HG03280 (cell line): ENCODE data around the gene MARCHF10.

ENCODE experiments used
- ATAC-seq: cut with Tn5 transposase; IDR thresholded peaks from one replicate; pipeline ENCODE4 v1.9.1; 2021; ENCODE audit warnings: mild to moderate bottlenecking, moderate library complexity; ENCODE audit not compliant: unreplicated experiment

MARCHF10 gene

GRCh38 chr17:62681061-62681938 is 126.8 kb downstream of the MARCHF10 start:
- no peak for ATAC-seq

DNA sequence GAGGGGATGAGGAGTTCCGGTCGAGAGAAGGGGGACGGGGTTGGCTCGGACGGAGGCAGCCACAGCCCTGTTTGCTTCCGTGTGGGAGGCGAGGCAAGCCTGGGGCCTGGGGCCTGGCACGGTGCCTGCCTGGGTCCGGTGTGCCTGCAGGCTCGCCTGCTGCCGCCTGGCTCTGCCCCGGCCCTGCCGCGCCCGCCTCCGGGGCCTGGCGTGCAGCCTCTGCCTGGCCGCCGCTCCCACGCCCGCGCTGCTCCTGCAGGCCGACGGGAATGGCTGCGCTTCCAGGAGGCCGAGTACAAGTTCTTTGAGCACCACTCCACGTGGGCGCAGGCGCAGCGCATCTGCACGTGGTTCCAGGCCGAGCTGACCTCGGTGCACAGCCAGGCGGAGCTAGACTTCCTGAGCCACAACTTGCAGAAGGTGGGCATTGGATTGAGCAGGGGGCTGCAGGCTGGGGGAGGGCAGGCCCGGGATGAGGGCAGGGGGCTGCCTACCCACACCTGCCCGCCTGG is 127.5 kb downstream of the MARCHF10 start:
- no peak for ATAC-seq

DNA sequence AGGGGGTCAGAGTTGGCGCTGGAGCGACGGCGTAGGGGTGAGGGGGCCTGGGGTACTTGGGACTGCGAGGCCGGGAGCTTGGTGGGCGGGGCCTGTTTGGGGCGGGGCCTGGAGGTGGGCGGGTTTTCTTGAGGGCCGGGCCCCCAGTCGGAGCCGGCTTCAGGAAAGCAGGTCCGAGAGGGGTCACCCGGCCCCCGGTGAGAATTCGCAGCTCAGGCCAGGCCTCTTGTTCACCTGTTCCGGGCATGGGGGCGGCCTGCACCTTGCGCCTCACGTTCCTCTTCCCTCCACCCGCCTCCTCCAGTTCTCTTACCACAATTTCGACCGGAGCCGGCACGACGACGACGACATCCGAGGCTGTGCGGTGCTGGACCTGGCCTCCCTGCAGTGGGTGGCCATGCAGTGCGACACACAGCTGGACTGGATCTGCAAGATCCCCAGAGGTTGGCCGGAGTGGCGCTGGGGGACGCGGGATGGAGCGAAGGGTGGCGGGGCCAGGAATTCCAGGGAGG is 128.2 kb downstream of the MARCHF10 start:
- no peak for ATAC-seq

DNA sequence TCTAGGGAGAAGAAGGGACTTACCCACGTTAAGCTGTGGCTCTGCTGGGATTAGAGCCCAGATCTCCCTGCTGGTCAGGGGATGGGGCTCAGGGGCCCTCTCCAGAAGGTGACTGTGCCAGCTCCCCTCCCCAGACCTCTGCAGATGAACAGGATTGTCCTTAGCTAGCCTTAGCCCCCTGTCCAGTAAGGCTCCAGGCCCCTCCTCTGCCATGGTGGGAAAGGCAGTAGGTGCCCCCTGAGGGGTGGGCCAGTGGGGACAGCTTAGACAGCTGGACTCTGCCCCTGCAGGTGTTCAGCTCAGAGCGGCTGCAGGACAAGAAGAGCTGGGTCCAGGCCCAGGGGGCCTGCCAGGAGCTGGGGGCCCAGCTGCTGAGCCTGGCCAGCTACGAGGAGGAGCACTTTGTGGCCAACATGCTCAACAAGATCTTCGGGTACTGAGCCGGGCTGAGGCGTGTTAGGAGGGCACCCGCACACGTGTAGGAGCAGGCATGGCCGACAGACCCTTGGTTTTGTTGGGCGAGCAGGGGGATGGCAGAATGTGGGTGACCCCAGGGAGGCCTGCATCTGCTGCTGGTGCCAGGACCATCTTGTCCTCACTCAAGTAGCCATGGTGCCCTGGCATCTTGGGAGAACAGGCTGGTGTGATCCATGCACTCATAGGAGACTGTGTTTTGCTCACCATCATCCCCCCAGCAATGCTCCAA is 129.7 kb downstream of the MARCHF10 start:
- ATAC-seq = no peak

GRCh38 chr17:62676952-62677596 is 131.0 kb downstream of the MARCHF10 start:
- no peak for ATAC-seq

DNA sequence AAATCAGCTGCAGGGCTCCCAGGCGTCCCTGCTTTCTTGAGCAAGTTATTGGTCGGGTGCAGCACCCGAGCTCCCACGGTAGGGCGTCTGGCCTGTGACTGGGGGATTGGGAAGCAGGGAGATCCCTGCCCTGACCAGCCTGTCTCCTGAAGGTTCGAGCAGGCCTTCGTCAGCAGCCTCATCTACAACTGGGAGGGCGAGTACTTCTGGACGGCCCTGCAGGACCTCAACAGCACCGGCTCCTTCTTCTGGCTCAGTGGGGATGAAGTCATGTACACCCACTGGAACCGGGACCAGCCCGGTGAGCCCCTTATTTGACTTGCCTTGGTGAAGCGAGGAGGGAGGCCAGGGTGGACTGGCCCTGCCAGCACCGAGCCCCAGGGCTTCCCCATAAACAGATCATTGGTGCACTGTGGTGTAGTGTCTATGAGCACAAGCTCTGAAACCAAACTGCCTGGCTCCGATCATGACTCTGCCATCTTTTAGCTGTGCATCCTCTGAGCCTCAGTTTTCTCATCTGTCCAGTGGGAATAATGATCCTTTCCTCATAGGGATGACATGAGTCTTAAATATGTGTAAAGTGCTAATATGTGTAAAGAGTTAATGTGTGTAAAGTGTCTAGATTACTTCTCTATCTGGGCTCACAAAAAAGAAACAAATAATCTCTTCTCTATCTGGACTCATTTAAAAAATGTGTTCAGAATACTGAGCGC is 131.7 kb downstream of the MARCHF10 start:
- ATAC-seq = no peak

- no peak for ATAC-seq
These were observed 132.4 kb downstream of the MARCHF10 start for GRCh38 chr17:62675701-62676100.

DNA sequence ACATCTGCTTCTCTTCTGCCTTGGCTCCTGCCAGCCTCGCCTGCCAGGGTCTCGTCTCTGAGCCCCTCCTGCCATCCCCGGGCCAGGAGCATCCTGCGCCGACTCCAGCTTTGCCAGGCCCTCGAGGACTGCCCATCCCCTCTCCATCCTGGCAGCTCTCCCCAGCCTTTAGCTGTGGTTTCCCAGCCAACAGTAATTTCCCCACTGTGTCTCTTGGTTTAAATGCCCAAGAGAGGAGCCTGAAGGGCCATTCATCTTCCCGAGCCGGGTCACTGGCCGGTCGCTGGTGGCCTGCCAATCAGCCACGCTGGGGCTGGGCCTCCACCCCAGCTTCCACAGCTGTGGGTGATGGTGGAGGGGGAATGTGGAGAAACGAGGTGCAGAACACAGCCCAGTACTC is 132.9 kb downstream of the MARCHF10 start:
- no peak for ATAC-seq

DNA sequence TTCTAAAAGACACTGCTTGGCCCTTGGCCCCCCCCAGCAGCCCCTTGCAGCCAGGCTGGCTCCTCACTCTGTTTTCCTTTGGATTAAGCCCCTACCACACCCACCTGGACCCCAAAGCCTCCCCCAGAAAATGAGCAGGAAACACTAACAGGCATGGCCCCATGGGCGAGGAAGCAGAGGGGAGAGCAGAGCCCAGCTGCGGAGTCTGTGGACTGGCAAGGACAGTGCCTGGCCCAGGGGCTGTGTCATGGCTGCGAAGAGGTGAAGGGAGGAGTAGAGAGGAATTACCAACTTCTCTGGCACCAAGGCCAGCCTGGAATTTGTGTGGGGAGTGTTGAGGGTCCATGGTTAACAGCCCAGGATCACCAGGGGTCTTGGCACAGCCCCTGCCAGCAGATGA is 133.3 kb downstream of the MARCHF10 start:
- ATAC-seq = no peak

GRCh38 chr17:62674363-62674739 is 133.8 kb downstream of the MARCHF10 start:
- no peak for ATAC-seq

DNA sequence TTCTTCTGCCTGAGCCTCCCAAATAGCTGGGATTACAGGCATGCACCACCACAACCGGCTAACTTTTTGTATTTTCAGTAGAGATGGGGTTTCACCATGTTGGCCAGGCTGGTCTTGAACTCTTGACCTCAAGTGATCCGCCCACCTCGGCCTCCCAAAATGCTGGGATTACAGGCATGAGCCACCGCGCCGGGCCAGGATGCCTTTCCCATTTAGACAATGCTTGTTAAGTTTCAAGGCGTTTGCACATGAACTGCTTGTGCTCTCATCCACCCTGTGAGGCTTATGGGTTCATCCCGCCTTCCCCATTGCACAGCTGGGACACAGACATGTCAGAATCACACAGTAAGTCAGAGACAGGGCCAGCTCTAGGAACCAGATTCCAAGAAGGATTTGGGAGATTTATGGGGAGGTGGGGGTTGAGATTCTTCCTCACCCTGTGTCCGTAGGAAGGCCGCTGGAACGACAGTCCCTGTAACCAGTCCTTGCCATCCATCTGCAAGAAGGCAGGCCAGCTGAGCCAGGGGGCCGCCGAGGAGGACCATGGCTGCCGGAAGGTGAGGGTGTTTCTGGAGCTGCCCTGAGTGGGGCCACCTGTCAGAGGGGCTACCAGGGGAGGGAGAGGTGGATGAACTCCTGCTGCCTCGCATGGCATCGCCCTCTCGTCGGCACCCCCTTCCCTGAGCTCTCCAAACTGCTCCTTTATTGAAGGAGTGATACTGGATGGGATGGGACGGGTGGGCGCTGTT is 134.3 kb downstream of the MARCHF10 start:
- no peak for ATAC-seq

- ATAC-seq = no peak
These were observed 135.2 kb downstream of the MARCHF10 start for GRCh38 chr17:62672957-62673356.

GRCh38 chr17:62671553-62671952 is 136.6 kb downstream of the MARCHF10 start:
- no peak for ATAC-seq

DNA sequence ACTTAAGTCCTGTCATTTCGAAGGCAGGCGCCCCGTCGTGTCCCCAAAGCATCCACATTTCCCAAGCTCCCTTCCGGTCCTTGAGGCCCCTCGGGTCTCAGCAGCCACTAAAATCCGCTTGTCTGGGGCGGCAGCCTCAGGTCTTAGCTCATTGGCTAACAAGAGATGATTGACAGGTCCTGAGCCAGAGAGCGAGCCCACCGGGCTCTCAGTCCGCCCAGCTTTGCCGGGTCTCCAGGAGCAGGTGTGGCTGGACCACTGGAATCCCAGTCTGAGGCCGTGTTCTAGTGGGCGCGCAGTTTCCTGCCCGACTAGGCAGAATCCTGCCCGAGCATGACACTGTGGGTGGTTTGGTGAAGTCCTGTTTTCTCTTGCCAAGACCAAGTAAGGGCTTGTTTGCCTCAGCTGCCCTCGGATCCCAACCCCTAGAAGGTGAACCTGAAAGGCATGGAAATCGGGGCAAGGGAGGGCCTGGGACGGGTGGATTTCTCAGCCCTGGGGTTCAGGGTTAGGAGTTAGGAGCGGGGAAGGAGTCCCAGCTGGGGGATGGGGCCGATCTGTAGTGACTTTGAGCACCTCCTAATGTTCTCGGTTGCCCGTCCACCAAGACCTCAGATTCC is 137.8 kb downstream of the MARCHF10 start:
- ATAC-seq = no peak

DNA sequence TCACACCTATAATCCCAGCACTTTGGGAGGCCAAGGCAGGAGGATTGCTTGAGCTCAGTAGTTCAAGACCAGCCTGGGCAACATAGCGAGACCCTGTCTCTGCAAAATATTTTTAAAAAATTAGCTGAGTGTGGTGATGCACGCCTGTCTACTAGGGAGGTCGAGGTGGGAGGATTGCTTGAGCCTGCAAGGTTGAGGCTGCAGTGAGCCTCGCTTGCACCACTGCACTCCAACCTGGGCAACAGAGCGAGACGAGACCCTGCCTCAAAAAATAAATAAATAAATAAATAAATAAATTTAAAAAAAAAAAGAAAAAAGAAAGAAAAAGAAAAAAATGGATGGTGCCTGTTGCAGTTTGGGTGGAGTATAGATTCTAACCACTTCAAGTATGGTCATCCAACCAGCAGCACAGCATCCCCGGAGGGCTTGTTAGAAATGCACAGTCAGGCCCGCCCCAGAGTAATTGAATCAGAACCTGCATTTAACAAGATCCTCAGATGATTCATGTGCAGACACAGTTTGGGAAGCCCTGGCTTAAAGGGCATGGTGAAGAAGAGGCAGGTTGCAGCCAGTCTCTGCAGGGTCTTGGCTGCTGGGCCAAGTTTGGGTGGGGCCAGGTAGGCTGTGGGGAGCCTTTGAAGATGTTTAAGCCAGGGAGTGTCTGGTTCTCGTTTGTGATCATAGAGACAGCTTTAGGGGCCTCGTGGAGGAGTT is 139.9 kb downstream of the MARCHF10 start:
- ATAC-seq = no peak

DNA sequence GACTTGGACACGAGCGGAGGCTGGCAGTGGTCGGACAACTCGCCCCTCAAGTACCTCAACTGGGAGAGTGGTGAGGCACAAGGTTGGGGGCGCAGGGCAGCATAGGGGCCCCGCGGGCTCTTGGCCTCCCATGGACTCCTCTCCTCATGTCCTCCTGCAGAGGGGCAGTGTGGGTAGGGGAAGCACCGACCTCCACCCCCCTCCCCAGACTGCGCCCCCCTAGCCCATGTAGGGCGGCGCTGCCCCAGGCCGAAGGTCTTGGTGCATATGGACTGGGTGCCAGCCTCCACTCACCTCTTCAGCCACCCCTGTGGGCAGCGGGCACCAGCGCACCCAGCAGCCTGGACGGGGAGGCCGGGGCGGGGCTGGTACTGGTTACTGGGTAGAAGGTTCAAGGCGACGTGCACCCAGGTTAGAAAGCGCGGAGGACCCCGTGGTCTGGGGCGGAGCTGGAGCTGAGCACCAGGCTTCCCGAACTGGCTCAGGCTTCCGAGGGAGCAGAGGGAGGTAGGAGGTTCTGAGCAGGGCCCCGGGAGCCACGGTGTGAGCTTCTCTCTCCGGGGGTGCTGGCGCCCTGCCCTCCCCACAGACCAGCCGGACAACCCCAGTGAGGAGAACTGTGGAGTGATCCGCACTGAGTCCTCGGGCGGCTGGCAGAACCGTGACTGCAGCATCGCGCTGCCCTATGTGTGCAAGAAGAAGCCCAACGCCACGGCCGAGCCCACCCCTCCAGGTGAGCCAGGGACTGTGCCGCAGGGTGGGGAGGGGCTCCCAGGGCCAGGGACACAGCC is 141.1 kb downstream of the MARCHF10 start:
- no peak for ATAC-seq

GRCh38 chr17:62666061-62666800 is 141.9 kb downstream of the MARCHF10 start:
- no peak for ATAC-seq
